OCI-M2 (cell line): ENCODE results near the gene HCFC1.

Experiments
- DNase-seq: peaks from one replicate; lab custom pipeline; 2025; ENCODE audit not compliant: unreplicated experiment; lab: John Stamatoyannopoulos, UW

Gene HCFC1

DNA sequence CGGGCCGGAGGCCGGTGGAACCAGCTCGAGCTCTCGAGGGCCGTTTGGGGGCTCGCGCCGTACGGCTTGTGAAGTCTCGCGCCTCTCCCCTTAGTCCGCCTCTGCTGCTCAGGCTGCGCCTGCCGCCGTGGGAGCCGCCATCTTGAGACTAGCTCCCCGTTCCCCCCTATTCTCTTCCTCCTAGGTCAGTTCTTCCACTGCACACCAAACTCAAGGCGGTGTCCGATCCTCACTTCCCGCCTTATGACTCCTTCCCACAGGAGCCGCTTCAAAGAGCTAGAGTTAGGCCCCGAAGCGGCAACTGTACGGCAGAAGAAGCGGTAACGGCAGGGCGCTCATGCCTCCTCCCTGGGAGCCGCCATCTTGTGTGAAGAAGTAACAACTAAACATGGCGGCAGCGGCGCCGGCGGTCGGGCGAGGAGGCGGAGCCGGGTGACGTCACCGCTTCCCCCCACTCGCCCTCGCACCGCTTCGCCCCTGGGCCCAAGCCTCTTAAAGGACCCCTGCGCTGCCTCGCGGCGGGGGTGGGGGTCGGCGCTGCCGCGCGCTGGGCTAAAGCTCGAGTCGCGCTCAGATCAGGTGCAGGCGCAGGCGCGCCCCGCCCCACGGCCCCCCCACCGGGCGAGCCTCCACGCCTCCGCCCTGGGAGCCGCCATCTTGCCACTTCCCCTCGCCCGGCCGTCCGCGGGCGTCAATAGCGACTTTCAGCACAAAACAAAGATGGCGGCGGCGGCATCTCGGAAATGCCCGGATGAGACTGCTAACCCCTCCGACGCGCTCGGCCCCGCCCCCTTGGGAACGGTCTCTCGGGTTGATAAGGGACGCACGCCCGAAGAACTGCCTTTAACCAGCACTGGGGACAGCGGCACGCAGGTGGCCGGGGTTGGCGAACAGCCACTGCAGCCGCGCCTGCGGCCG is at the start of gene HCFC1:
Gene HCFC1 (minus strand): TSS at position 369 of the 918 bp plus-strand sequence. CDS start 978 bp downstream, outside the sequence.
- DNase-seq = peak; percentile 9

DNA sequence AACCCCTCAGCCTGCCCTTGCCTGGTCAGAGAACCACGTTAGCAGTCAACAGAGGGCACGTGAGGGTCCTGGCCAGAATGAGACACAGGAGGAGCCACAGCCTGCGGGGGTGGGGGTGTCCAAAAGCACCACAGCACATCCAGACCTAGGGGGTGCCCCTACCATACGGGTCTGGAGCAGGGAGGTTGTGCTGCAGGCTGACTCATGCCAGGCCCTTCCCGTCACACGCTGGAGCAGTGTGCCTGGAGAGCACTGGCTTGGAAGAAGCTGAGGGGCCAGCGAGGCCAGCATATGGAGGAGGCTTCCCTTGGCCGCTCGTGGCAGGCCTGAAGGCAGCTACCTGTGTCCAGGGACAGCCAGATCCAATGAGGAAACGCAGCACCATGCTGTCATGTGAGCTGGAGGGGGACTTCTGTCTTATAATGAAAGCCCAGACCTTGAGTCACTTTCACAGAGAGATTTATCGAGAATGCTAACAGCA is 49.6 kb upstream of the HCFC1 start:
- DNase-seq = no peak

DNA sequence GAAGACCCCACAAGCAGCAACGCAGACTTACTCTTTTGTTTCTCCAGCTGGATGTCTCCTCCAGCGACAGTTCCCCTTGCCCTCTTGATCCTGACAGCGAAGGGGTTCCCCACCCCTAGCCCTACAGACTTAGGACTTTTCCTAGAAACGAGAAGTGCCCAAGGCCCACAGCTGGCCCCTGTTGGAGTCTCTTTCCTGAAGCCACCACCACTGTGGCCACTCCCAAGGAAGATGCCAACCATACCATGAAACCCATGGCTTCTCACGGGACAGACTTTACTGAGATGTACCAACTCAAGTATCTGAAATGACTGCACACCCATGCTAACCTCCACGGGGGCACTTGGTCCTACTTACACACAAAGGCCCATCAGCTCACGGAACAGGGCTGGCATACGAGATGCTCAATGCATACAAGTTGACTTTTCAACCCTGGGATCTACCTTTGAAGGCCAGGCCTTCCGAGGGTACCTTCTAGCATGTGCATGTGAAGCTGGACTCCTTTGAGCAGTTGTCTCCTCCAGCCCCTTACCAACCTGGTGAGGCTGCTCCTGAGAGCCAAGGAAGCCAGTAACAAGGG is 49.0 kb upstream of the HCFC1 start:
- no peak for DNase-seq

DNA sequence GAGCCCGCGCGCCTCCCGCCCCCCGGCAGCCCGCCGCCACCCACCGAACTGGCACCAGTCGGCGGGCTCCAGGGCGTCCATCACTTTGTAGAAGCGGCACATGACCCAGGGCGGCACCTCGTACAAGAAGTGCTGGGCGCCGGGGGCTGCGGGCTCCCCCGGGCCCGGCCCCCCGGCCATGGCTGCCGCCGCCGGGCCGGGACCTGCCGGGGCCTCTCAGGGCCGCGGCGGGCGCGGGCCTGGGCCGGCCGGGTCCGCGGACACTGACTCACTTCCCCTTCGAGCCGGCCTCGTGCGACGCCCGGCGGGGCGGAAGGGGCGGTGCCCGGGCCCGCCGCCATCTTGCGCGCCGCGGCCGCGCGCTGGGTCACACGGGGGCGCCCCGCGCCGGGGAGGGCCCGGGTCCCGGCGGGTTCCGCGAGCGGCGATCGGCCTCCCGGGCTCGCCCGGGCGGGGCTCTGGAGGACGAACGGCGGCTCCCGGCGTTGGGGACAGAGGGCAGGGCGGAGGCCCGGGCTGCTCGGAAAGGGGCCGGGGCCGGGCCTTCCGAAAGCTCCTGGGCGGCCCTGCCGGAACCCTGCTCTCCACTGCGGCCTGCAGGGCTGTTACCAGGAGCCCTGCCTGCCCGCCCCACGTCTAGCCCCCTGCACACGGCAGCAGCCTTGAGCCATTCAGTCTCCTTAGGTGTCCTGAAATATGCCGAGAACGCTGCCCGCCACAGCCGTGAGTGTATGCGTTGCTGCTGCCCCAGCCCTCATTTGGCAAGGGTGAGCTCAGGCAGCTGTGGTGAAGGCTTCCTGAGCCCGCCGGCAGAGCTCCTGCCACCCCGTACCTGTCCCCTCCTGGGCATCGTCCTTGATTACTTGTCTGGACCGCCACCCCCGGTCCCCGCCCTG is 48.3 kb upstream of the HCFC1 start, which contains the start of gene IRAK1:
Gene IRAK1 (minus strand): TSS at position 270 of the 896 bp plus-strand sequence. CDS start 90 bp downstream, at position 180.
- no peak for DNase-seq

DNA sequence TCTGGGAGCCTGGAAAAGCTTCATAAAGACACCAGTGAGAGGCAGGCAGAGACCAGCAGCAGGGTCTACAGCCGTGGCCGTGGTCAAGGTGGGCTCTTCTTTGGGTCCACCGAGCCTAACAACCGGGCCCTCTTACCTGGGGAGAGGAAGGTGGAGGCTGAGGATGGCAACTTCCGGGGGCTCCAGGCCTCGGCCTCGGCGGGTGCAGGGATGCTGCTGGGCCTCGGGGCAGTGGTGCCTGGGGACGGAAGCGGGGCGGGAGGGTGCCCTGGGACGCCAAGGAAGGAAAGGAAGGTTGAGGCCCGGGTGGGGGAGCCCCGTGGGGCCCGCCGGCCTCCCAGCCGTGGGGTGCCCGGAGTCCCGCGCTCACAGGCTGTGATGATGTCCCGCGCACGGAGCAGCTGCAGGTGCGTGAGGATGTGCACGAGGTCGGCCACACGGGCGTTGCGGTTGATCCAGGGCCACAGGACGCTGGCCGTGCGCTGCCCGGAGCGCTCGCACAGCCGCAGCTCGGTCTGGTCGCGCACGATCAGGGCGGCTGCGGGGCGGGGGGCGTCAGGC is 47.5 kb upstream of the HCFC1 start:
- DNase-seq = no peak

DNA sequence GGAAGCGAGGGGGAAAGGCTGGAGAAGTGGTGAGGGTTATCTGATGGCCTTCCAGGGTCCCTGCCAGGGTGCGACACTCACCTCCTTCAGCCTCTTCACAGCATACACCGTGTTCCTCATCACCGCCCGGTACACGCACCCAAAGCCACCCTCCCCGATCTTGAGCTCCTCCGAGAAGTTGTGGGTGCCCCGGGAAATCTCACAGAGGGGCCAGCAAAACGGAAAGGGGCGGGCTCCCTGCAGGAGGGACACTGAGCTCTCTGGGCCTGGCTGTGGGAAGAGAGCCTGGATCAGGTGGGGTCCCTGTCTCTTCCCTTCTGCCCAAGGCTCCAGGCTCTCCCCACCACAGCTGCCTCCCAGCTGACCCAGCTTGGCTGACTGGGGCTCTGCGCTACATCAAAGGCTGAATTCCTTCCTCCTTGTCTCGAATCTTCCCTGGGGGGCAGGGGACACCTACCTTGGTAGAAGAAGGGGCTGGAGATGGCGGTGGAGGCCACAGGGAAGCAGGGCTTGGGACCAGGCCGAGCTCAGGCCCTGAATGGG is 47.0 kb upstream of the HCFC1 start:
- DNase-seq = no peak

DNA sequence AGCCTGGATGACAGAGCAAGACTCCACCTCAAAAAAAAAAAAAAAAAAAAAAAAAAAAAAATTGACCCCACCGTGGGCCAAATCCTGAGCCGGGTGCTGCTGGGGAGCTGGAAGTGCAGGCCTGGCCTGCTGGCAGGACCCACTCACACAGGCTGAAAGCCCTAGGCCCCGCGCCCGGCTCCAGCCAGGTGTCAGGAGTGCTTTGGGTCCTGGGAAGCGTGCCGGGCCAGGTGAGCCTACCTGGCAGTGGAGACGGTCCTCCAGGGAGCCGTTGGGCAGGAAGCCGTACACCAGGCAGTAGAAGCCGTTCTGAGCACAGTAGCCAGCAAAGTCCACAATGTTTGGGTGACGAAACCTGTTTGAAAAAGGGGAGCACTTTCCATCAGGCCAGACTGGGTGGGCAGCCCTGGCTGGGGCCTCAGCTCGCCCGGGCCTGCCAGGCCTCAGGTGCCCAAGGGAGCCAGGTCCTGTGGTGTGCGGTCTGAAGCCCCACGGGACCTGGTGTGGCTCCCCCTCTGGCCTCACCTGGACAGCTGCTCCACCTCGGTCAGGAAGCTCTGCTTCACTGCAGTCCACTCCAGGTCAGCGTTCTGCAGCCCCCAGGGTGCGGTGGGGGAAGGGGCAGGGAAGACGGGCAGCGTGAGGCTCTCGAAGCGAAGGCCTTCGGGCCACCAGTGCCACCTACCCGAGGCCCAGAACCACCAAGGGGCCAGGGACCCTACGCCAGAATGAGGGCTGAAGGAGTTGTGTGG is 46.3 kb upstream of the HCFC1 start:
- no peak for DNase-seq

DNA sequence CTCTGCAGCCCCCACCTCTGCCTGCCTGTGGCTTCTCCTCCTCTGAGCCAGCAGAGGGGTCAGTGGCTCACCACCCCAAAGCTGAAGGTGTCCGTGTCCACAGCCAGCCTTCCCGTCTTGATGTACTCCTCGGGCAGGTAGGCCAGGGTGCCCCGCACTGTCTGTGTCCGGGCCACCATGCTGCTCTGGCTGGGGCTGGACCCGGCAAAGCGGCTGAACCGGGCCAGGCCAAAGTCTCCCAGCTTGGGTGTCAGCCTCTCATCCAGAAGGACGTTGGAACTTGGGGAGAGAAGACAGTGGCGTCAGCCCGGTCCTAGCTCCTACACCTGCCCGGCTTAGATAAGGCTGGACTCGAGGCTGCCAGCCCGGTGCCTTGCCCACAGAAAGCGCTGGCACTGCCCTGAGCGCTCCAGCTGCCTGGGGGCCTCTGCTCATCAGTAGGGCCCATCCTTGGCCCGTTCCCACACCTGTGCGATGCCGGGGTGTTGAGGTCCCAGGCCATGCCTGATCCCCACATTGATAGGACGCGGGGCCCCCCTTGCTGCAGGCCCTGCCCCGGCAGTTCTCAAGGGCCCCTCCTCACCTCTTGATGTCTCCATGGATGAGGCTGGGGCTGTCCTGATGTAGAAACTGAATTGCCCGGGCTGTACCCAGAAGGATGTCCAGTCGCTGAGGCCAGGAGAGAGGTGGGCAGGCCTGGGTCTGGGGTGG is 44.9 kb upstream of the HCFC1 start:
- no peak for DNase-seq

DNA sequence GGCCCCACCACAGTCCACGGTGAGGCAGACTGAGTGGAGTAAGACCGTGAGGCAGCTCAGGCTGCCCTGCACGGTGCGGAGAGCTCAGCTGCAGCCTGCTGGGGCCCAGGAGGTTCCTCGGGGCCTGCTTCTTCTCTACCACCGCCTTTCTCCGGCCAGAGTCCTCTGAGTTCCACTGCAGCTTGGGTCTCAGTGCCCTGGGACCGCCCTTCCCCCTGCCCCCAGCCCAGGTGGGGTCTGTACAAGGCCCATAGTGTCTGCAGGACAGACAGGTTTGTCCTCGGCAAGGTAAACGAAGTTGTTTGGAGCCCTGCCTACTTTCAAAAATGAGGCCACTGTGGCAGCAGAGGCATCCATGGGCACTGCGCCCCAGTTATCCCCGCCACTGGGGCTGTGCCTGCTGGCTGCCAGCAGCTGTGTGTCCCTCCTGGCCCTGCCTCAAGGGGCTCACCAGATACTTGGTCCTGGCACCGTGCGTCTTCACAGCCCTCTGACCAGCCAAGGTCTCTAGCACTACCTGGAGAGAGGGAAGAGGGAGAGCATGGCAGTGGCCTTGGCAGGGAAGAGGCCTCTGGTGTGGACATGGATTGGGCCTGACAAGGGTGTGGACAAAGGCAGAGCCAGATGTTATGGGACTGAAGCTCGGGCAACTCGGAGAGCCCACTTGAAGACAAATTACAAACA is 44.1 kb upstream of the HCFC1 start:
- DNase-seq = no peak

DNA sequence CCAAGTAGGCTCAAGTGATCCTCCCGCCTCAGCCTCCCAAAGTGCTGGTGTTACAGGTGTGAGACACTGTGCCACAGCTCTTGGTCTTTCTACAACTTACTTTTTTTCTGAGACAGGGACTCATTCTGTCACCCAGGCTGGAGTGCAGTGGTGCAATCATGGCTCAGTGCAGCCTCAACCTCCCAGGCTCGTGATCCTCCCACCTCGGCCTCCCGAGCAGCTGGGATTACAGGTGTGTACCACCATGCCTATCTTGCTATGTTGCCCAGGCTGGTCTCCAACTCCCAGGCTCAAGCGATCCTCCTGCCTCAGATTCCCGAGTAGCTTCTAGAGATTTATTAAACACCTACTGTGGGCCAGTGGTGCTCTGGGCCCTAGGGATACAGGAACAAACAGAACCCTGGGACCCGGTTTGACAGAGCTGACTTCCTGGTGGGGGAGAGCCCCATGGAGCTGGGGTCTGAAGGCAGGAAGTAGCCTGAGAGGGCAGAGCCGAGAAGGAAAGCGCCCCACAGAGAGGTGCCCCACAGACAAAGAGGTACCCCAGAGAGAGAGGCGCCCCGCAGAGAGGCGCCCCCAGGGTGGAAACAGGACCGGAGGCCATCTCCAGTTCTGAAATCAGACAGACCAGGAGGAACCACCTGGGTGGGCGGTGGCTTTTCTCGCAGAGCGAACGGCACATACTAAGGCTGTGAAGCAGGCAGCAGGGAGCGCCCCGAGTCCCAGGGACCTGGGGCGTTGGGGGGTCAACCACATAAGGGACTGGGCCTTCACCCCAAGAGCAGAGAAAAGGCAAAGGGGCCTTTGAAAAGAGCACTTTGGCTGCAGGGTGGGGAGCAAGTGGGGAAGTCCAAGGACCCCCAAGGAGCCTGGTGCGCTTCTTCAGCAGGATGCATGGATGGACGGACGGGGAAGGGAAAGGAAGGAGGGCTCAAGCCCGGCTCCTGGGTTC is 43.1 kb upstream of the HCFC1 start:
- no peak for DNase-seq

DNA sequence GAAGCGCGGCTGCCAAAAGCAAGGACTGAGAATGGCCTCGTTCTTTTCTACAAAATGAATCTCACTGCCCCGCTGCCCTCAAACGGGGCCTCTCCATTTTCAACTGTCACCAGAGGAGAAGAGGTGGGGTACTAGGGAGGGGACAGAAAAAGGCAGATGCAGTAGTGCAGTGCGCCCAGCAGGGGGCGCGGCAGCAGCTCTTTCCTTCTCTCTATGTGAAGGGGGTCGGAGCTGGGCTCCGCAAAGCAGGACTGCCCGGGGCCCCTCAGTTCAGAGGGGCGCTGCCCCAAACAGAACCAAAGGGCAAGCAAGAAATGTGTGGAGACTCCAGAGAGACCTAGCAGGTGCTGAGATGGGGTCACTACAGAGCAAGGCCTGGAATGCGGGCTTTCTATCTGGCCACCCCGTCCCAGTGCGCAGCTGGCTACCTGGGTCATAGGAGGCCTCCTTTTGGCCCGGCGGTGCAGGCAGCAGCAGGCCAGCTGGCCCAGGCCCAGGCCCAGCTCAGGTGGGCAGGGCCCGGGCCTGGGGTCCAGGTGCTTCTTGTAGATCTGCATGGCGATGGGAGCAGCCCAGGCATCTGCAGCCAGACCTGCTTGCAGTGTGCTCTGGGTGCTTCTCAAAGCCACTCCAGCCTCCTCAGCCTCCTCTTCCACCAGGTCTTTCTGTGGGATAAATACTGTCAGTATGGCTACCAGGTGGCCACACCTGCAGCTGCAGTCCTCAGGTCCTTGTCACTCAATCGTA is 42.2 kb upstream of the HCFC1 start:
- DNase-seq = no peak

DNA sequence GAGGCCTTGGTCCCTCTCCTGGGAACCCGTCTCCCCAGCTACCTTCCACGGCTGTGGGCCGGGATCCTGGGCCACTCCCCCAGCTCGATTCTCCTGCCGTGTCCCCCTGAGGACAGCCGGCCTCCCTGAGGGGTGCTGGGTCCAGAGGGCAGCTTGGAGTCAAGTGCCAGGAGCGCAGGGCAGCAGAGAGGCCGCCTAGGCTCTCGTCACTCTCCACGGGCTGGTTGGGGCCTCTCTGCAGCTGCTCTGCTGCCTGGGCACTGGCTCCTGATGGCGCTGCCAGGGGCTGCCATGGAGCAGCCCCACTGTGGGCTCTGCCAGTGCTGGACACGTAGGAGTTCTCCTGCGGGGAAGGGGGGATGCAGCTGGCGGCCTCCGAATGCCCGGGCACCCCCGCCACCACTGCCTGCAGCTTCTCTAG is 41.4 kb upstream of the HCFC1 start:
- DNase-seq = no peak

DNA sequence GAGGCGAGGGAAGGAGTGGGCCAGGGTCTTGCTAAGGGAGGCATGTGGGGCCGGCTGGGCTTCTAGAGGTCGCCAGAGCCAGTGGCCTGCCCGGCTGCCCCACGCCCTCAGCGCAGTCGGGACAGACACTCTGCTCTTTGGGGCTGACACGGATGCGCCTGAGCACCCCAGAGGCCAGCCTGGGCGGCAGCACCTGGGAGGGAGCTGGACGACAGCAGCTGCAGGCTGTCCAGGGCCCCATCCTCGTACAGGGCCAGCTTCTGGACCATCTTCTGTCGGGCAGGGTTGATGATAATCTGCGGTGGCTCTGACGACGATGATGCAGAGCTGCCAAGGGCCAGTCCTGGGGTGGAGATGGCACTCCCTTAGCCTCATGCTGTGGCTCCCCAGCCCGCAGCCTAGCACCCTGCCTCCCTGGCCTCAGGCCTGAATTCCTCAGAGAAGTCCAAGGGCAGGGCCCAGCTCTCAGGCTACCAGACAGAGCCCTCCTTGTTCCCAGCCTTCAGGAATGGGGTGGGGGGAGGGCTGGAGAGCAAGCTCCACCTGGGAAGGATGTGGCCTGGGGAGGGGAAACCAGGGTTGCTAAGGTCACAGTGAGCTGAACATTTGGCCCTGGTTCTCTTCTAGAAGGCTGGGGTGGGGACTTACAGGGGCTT is 40.8 kb upstream of the HCFC1 start:
- DNase-seq = no peak

DNA sequence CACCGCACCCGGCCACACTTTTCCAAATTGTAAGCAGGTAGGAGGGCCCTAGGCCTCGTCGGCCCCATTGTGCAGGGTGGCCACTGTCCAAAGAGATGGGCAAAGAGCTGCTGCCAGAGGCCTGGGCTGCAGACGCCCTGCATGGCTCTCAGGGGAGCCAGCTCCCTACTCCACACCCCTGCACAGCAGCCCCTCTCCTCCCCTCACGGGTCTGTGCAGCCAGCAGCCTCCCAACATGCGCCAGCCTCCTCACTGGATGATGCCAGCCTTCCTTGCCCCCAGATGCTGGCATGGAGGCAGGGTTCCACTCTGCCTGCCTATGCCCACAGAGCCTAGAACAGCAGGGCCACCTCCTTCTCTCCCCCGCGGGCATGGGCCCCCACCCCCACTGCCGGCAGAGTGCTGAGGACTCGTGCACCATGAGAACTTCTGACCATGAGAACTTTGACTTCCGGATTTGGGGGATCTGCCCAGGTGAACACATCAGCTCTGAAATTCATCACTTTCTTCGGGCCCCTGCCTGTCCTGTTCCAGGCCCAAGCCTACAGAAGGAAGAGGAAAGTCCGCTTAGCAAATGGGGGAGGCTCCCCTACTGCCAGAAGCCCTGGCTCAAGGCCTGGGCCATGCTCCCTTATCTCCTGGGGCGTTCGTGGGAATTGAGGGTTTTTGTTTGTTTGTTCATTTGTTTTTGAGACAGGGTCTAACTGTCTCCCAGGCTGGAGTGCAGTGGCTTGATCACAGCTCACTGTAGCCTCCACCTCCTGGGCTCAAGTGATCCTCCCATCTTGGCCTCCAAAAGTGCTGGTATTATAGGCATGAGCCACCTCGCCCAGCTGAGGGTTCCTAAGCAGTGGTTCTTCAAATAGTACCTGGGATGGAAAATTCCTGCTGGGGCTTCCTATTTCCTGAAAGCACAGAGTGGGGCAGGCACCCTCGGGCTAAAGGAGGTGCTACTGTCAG is 40.0 kb upstream of the HCFC1 start:
- no peak for DNase-seq
